HG03342 (cell line): ENCODE results near the gene POLR3H.

ENCODE experiments used
- ATAC-seq: cut with Tn5 transposase; IDR thresholded peaks from one replicate; pipeline ENCODE4 v1.9.1; 2021; ENCODE audit warnings: mild to moderate bottlenecking, moderate library complexity; ENCODE audit not compliant: unreplicated experiment

POLR3H gene

GRCh38 chr22:41488076-41488475 is 56.2 kb downstream of the POLR3H start:
- ATAC-seq, result no peak

- ATAC-seq, result no peak
These were observed 57.0 kb downstream of the POLR3H start for GRCh38 chr22:41487037-41487935.

- no peak for ATAC-seq
These were observed 59.2 kb downstream of the POLR3H start for GRCh38 chr22:41485033-41485432.

DNA sequence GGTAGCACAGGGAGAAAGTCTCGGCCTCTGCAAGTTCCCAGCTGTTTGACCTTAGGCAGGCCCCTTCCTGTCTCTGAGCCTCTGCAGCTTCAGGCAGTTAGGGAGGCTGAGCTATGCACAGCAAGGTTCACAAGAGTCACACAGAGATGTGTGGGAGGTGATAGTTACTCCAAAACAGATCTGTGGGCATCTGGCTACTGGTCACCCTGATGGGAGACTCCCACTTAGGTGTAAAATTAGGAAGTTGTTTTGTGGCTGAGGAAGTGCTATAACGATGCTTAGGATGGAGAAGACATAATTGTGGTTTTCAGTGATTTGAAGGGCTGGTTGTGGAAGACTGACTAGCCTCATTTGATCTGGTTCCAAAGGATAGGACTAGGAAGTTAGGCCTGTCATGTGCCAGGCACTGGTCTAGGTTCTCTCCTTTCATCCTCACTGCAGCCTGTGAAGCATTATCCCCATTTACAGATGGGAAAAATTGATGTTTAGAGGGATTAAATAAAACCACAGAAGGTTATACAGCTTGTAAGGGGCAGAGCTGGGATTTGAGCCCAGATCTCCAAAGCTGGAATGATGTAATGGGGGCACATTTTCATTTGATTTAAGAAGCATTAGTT is 61.8 kb downstream of the POLR3H start:
- no peak for ATAC-seq

DNA sequence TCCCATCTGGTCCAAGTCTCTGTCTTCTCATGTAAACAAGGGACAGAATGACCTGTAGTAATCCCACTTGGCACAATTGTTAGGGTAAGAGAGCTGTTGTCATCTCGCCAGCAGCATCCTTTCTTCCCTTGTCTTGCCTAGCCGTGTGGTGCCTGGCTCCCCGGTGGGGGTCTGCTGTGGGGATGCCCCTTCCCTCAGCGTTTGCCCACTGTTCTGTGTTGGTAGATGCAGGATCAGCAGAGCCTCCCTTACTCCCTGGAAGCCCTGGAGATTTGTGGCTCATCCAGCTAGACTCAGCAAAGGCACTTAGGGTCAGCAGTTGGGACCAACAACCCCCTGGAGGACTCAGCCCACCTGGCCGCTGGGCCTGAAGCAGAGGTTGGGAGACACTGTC is 62.3 kb downstream of the POLR3H start:
- no peak for ATAC-seq

DNA sequence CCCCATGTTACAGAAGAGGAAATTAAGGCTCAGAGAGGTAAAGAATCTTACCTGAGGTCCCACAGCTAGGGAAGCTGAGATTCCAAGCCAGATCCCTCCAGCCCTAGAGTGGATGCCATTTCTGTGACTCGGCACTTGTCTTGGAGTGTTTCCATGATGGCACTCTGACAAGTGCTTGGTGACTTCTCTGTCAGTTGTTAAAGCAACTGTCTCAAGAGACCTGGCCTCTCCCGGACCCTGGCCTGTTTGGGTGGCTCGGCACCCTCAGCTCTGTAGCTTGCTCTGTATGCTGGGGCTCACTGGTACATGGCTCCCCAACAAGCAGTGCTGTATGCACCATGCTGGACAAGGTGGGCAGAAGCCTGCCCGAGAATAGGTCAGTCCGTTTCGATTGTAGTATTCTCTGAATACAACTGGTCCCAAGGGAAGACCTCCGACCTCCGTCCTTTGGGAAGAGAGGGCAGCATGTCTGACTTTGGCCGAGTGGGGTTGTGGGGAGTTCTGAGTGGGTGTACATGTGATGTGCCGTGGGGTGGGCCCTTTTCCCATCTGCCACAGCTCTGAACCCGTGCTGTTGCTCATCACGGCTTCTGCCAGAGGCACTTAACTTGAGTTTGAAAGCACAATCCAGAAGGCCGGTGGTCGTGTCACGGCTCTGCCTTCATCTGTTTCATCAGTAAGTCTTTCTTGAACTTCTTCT is 63.0 kb downstream of the POLR3H start:
- ATAC-seq, result no peak

DNA sequence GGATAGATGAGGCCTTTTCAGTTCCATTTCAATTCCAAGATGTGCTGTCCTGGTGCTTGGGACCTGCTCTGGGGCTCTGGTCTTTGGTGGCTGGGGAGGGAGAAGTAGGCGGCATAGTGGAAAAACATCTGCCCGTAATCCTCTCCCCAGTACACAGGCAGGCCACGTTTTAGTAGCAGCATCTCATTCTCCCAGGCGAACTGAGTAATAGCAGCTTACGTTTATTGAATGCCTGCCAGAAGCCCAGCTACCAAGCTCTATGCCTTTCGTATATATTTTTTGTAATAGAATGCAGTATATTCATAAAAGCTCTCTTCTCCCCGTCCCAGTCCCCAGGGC is 63.9 kb downstream of the POLR3H start:
- ATAC-seq, result no peak

DNA sequence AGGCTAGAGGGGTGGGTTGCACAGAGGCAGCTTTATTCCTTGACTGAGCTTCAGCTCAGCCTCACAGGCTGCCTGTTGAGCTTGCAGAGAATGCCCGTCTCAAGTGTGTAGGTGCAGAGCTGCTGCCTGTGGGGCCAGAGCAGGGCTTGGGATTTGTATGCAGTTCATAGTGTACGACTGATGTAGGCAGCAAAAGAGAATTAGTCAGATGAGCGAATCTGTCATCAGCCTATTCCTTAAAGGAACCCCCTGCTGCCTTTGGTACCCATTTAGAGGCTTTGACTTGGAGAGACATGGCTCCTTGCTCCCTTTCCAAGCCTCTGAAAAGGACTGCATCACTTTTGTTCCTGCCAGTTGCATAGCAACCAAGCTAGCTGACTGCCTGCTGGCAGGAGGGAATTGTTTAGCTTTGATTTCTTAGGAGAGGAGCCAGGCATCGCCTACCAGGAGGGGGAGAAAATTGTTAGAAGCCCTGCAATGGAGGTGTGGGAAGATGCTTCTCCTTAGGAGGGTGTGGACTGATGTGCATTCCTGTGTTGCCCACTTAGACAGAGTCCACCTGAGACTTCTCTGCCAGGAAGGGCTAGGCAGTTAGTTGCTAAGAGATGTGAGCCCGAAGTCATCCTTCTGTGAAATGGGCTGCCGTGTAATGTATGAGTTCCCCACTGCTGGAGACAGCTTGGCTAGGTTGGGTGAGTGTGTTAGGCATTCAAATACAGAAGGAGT is 64.4 kb downstream of the POLR3H start:
- ATAC-seq, result no peak

DNA sequence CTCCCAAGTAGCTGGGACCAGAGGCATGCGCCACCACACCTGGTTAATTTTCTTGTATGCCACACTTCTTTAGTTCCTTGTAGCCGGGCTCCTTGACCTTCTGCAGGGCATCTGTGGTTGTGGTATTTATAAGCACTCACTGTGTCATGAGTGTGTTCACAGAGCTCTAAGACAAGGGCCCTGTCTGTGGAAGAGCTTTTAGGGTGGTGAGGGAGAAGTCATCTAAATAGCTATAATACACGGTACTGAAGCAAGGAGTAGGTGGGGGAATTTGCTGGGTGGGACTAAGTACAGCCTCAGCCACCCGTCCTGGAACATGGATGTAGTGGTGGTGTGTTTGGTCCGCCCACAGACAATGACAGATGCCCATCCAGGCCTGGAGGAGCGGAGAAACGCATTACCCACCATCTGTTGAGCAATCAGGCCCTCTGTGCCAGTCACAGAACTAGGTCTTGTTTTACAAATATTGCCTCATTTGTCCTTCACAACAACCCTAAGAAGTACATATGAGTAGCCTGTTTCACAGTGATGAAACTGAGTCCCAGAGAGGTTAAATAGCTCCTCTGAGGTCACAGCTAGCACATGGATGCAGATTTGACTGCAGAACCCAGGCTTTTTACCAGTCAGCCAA is 65.3 kb downstream of the POLR3H start:
- no peak for ATAC-seq

DNA sequence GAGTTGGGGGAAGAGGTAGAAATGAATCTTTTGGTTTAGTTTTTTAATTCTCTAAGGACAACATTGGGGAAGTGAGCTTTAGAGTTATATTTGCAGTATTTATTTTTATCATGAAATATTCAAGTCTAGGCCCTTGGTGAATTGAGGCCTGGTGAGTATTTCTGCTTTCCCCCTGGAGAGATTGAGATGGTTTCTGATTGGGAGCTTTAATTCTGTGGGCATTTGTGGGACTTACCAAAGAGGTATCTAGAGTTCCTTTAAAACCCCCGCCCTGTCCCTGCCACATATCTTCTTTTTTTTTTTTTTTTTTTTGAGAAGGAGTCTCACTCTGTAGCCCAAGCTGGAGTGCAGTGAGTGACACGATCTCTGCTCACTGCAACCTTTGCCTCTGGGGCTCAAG is 65.8 kb downstream of the POLR3H start:
- ATAC-seq, result no peak
